Hepatocyte (in vitro differentiated cells): Measurements from ENCODE around the gene RABIF.

Experiments used
- EZH2 ChIP-seq: fragments of 200-600 bp; sonication (generic); IDR thresholded peaks from 2 replicates; pipeline ENCODE4 v1.6.1; 2016; ENCODE audit warnings: antibody characterized with exemption, mild to moderate bottlenecking, borderline replicate concordance
- TF ChIP-seq, protein P1 (sequence below): fragments of 200-600 bp; sonication (generic); IDR thresholded peaks from 2 replicates; pipeline ENCODE4 v1.5.1; 2016; ENCODE audit warnings: antibody characterized with exemption, mild to moderate bottlenecking; ENCODE audit not compliant: poor library complexity

DNA sequence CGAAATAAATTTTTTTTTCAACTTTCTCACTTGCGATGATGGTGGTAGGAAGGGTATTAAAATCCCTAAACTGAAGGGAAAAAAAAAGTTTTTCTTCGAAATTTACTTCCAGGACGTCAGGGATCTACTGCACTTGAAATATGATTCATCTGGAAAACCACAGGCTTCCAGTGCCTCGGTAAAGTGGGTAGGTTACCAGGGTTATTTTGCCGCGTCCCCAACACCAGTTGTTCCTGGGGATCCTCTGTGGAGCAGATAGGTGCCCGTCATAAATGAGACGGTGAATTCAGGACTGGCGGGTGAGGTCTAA lies 773 bp downstream of the RABIF start:
- TF ChIP-seq, protein P1, sequence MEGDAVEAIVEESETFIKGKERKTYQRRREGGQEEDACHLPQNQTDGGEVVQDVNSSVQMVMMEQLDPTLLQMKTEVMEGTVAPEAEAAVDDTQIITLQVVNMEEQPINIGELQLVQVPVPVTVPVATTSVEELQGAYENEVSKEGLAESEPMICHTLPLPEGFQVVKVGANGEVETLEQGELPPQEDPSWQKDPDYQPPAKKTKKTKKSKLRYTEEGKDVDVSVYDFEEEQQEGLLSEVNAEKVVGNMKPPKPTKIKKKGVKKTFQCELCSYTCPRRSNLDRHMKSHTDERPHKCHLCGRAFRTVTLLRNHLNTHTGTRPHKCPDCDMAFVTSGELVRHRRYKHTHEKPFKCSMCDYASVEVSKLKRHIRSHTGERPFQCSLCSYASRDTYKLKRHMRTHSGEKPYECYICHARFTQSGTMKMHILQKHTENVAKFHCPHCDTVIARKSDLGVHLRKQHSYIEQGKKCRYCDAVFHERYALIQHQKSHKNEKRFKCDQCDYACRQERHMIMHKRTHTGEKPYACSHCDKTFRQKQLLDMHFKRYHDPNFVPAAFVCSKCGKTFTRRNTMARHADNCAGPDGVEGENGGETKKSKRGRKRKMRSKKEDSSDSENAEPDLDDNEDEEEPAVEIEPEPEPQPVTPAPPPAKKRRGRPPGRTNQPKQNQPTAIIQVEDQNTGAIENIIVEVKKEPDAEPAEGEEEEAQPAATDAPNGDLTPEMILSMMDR, result no peak
- TF ChIP-seq EZH2, result no peak
